Peyer's patch (tissue), 4 donors: ENCODE results near the gene ENPP6.

Experiments used
- CTCF ChIP-seq, 6 experiments: fragments of 450-650 bp in 4 of 6; fragments of 200-600 bp in 2 of 6; sonication (generic) in 1 of 6; IDR thresholded peaks; one replicate each; pipeline ENCODE4 v1.5.1; 2017 to 2019; ENCODE audit warnings: antibody characterized with exemption in 6 of 6, mild to moderate bottlenecking in 3 of 6, moderate library complexity in 1 of 6
- POLR2A ChIP-seq, 2 donors: fragments of 450-650 bp; IDR thresholded peaks; one replicate each; pipeline ENCODE4 v1.5.1; 2017; ENCODE audit warnings: antibody characterized with exemption in 2 of 2, mild to moderate bottlenecking in 2 of 2, moderate library complexity in 2 of 2

- TF ChIP-seq POLR2A (IDR thresholded peaks at IDR 0.05) (no peak), CTCF (IDR thresholded peaks at IDR 0.05) (no peak)
These were observed 23.8 kb downstream of the ENPP6 start for GRCh38 chr4:184193556-184194525.
